Activated T-helper 1 cell treated with anti-CD3 and anti-CD28 coated beads, Interleukin-12 subunit alpha, Interleukin-12 subunit beta, Interleukin-2, Interleukin-4 antibody, amounts not matched to agents 30 ng/mL and 10 ng/mL and 1 ng/mL, durations not matched to agents 14 hours and 24 hours and 36 hours (primary cell): ENCODE results near the gene NRAS. TPM values are rescaled to one million over a fixed set of nuclear protein-coding genes. Genes with fewer than 3 reads are reported as not detected.
"Not testable (repeated sequence)": the region's sequence is repeated elsewhere in the genome, so short reads cannot be mapped to it uniquely, and the experiment has no call there.

Experiments used
- DNase-seq: peaks from one replicate; pipeline ENCODE4 v3.0.0; 2021; ENCODE audit warnings: low spot score
- H3K27ac Mint-ChIP-seq: one replicate; pipeline ENCODE4 v1.8.0; 2021; ENCODE audit warnings: mild to moderate bottlenecking, mixed read lengths
- H3K27me3 Mint-ChIP-seq: one replicate; pipeline ENCODE4 v1.8.0; 2022; ENCODE audit warnings: mild to moderate bottlenecking, moderate library complexity, mixed read lengths; ENCODE audit not compliant: insufficient read depth
- H3K36me3 Mint-ChIP-seq: one replicate; pipeline ENCODE4 v1.8.0; 2021; ENCODE audit warnings: low read depth, mixed read lengths
- H3K4me1 Mint-ChIP-seq: one replicate; pipeline ENCODE4 v1.8.0; 2021; ENCODE audit warnings: low read depth, mixed read lengths
- H3K4me3 Mint-ChIP-seq: one replicate; pipeline ENCODE4 v1.8.0; 2021; ENCODE audit warnings: mild to moderate bottlenecking, moderate library complexity, mixed read lengths
- H3K9me3 Mint-ChIP-seq: one replicate; pipeline ENCODE4 v1.8.0; 2021; ENCODE audit warnings: mixed read lengths
- intact Hi-C: fragments of 100-400 bp; cut with micrococcal nuclease; formaldehyde crosslinking; loops from one replicate; pipeline ENCODE4 v1.15.1; 2024
- total RNA-seq: library from RNA; stranded (reverse); gene quantifications from 2 replicates; pipeline ENCODE4 v1.2.3, GENCODE V29; 2022

Gene NRAS
- 57.5 and 62.1 TPM in 2 replicates for total RNA-seq

DNA sequence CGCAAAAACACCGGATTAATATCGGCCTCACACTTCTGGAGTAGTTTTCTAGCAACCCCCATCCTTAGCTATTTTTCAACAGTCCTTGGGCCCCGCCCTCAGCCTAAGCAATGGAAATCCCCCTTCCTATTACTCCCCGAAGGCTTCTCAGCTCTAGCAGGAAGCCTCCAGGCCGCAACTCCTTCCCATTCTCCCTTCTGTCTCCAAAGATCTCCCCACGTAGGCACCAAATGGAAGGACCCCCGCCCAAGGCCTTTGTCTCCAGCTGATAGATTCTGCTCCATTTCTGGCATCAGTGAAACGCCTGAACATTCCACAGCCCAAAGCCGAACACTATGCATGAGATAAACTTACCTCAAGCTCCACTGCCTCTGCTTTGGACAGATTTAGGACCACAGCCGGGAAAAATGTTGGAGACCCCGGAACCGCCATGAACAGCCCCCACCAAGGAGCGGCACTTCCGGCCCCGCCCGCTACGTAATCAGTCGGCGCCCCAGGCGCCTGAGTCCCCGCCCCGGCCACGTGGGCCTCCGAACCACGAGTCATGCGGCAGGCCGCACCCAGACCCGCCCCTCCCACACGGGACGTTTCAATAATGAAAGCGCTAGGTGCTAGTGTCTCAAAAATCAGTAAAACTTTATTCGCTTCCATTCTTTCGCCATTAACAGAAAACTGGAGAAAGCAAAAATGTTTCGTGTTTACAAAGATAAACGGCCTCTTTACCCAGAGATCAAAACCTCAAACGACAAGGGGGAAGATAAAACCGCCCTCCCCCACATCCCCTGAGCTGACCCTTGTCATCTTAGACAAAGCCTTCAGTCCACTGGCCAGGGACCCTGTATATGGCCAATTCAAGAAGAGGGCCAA is at the start of gene NRAS:
Gene NRAS (minus strand): TSS at position 468 of the 867 bp plus-strand sequence. CDS start 611 bp downstream, outside the sequence.
- Mint-ChIP-seq H3K27me3 (no peaks in the 10 kb centered on the region), H3K9me3 (no peaks in the 10 kb centered on the region), H3K4me1 (peaks cover 39% of the 10 kb centered on the region), H3K4me3 (peak within 1 kb of the TSS; percentile 99), H3K36me3 (peaks cover 59% of the 10 kb centered on the region), H3K27ac (peak within 1 kb of the TSS; percentile 99)
- intact Hi-C loops = loop anchor here (1.0 to 10.0 kb wide), 10 partner anchors 41 to 904 kb away; partner anchors contain the start of genes AP4B1, BCAS2, CSDE1 and DENND2C
- DNase-seq = peak; percentile 93

DNA sequence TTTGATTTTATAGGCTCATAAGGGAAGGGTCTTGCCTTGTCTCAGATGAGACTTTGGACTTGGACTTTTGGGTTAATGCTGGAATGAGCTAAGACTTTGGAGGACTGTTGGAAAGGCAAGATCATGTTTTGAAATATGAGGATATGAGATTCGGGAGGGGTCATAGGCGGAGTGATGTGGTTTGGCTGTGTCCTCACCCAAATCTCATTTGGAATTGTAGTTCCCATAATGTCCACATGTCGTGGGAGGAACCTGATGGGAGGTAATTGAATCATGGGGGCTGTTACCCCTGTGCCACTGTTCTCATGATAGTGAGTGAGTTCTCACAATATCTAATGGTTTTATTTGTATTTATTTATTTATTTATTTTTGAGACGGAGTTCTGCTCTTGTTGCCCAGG is 48.1 kb upstream of the NRAS start:
- H3K27me3 Mint-ChIP-seq = no peaks in the 10 kb centered on the region
- H3K27ac Mint-ChIP-seq = no peak overlapping the region
- no peaks in the 10 kb centered on the region for H3K4me1 Mint-ChIP-seq
- H3K9me3 Mint-ChIP-seq = peaks cover 6% of the 10 kb centered on the region
- intact Hi-C loops = no loop called here
- no peak overlapping the region for H3K4me3 Mint-ChIP-seq
- DNase-seq = no peak
- H3K36me3 Mint-ChIP-seq = peaks cover 4% of the 10 kb centered on the region

DNA sequence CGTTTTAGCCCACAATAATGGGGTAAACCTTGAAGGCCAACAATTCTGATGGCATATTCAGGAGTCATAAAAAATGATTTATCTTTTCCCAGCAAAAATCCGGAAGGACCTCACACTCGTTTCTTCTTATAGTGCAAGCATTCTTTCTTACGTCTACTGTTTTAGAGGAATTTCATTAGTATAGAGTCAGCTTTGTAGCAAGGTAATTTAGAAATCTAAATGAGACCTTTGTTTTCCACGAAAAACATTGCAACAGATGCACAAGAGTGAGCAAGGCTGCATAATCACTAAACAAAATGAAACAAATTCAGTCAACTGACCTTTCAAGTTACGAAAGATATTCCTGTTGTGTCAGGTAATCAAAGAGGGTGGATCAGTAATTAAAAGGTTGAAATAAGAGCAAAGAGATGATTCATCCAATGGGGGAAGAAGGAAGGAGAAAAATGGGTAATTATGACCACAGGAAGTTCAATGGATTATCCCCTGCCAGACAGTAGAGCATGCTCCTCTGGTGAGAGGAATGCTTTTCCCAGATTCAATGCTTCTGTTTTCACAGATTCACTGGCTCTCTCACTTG is 41.8 kb upstream of the NRAS start:
- H3K9me3 Mint-ChIP-seq = peaks cover 8% of the 10 kb centered on the region
- DNase-seq = no peak
- H3K4me1 Mint-ChIP-seq = peaks cover 42% of the 10 kb centered on the region
- peak overlapping the region; percentile 99 for H3K4me3 Mint-ChIP-seq
- H3K27me3 Mint-ChIP-seq = no peaks in the 10 kb centered on the region
- peak overlapping the region; percentile 100 for H3K27ac Mint-ChIP-seq
- intact Hi-C loops = loop anchor here (1.0 to 10.0 kb wide), 5 partner anchors 412 to 1802 kb away; partner anchors contain the start of genes DCLRE1B, LRIG2 and SLC16A1
- peaks cover 22% of the 10 kb centered on the region for H3K36me3 Mint-ChIP-seq

DNA sequence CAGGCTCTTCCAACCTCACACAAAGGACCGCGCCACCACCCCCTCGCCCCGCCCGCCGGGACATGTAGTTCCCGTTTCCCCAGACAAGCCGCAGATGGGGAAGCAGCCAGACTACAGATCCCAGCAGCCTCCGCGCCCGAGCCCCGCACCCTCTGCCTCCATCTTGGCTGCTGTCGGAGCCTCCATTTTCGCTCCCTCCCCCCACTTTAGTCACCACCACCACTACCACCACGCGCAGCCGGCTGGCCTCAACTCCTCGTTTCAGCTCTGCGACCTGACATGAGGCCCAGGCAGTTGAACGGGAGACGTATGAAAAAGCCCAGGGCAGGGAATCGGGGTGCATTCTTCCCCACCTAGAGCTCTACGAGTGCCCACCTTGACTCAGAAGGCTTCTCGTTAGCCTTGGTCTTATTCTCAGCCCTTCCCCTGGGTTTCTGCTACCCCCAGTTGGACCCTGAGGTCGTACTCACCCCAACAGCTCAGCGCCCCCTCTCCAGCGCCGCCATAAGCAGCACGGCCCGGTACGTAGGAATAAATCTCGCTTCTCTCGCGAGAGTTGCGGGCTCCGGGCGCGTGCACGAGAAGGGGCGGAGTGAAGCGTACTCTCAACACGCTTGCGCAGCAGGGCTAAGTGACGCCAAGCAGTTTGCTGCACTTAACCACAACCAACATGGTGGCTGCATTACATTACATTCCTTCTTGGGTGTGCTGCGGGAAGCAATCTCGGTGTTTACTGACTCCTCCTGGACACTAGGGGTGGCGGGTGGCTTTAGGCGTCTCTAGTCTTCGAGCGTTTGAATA is 41.1 kb upstream of the NRAS start, which contains the start of gene CSDE1:
Gene CSDE1 (minus strand): TSS at position 530 of the 801 bp plus-strand sequence. CDS start 18,094 bp downstream, outside the sequence.
- peaks cover 22% of the 10 kb centered on the region for H3K36me3 Mint-ChIP-seq
- peak within 1 kb of the TSS; percentile 99 for H3K4me3 Mint-ChIP-seq
- intact Hi-C loops = loop anchor here (1.0 to 10.0 kb wide), 14 partner anchors 23 to 1801 kb away; partner anchors contain the start of genes BCAS2, DCLRE1B, DENND2C and LRIG2
- peaks cover 42% of the 10 kb centered on the region for H3K4me1 Mint-ChIP-seq
- H3K9me3 Mint-ChIP-seq = peaks cover 3% of the 10 kb centered on the region
- peak; percentile 96 for DNase-seq
- no peaks in the 10 kb centered on the region for H3K27me3 Mint-ChIP-seq
- peak within 1 kb of the TSS; percentile 100 for H3K27ac Mint-ChIP-seq

DNA sequence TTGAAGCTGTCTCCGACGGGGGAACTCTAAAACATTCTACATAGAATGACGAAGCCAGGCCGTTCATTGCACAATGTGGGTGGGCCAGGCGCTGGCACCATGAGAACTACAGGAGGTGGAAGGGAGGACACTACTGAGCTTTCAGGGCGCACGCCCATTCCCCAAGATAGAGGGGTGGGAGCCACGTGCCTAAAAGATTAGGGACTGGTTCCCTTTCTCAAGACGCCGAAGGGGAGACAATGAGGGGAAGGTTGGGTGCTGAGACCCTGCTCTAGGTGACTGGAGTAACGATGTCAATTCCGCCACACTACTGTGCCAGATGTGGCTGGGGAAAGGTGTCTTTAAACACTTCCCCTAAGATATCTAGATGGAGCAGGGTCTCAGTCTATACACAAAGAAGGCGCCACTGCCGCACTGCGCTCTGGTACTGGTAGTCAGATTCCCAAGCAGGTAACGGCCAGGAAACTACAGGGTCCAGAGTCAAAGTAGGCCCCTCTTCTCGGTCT is 40.4 kb upstream of the NRAS start:
- Mint-ChIP-seq H3K27me3 (no peaks in the 10 kb centered on the region), H3K27ac (peak overlapping the region; percentile 100), H3K36me3 (peaks cover 24% of the 10 kb centered on the region), H3K4me1 (peaks cover 49% of the 10 kb centered on the region), H3K9me3 (peaks cover 3% of the 10 kb centered on the region), H3K4me3 (peak overlapping the region; percentile 99)
- intact Hi-C loops = loop anchor here (1.0 to 10.0 kb wide), 12 partner anchors 12 to 1682 kb away; partner anchors contain the start of genes BCAS2, DENND2C, LRIG2 and MAGI3
- DNase-seq = peak; percentile 5

DNA sequence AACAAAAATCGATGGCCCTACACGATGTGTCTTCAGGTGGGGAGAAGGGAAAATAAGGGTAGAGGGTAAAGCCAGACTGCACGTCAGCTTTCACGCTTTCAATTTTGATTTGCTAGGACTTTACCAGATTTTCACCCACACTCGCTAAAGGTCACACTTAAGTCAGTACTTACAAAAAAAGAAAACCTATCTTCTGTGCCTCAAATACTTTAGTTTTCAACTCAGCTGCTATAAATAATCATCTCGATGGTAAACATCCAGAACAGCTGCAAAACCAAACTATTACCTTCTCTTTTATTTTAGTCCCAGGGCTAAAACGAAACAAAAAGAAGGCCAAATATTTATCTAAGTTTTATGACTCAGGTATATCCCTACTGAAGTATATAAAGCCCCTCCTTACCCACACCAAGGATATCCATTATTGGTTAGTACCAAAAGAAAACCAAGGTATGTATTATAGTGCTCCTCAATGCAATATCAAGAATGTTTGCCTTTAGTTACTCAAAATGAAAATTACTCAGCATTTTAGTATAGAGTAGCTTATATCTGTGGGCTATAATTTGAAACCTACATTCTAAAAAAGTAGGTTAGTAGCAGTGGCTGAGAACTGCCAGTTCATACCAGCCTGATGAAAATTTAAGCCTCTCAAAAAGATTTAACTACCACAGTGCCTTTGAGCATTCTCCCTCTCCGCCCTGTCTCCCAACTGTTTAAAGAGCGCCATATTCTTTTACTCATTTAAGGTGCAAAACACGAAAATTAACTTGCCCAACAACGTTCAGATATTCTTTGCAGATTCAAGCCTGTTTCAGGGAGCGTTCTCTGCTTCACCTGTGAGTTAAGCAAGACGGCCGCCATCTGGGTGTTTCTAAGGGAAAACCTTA is 39.7 kb upstream of the NRAS start:
- peak overlapping the region; percentile 99 for H3K4me3 Mint-ChIP-seq
- intact Hi-C loops = loop anchor here (1.0 to 10.0 kb wide), 6 partner anchors 11 to 1681 kb away; partner anchors contain the start of genes LRIG2 and MAGI3
- H3K27me3 Mint-ChIP-seq = no peaks in the 10 kb centered on the region
- H3K4me1 Mint-ChIP-seq = peaks cover 56% of the 10 kb centered on the region
- DNase-seq = no peak
- peaks cover 3% of the 10 kb centered on the region for H3K9me3 Mint-ChIP-seq
- H3K27ac Mint-ChIP-seq = peak overlapping the region; percentile 100
- H3K36me3 Mint-ChIP-seq = peaks cover 28% of the 10 kb centered on the region

DNA sequence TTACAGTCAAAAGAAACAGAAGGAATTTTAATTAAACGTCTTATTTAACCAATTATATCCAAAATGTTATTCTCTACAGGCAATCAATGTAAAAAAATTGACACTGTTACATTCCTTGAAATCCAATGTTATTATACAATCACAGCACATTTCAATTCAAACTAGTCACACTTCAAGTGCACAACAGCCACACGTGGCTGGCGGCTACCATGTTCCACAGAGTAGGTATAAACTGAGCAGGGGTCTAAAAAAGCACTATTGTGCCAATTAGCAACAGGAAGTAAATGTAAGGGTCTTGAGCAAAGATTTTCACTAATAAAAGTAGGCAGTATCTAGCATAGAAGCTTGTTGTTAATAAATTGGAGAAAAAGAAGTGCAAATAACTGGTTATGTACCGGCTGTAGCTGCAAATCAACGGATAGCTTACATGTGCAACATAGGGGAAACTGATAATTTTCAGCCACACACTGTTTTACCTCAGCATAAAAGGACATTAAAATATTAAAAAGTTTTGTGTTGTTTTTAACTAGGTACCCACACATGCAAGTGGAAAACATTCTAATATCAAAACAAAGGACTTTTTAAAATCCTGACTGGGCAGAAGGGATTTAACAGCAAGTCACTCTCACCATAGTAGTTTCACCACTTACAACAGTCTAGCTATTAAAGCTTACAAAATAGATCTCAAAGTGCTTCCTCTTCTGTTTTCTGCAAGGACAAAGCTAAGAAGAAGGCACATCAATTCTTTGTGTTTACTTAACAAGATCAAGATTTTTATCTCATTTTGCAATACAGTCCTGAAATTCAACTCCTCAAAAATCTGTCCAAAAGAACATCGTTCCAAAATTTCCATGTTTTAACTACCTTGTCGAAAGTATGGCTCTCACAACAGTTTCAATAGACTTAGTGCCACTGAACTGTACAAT is 38.7 kb upstream of the NRAS start:
- H3K36me3 Mint-ChIP-seq = peaks cover 30% of the 10 kb centered on the region
- no peak for DNase-seq
- no peaks in the 10 kb centered on the region for H3K27me3 Mint-ChIP-seq
- peaks cover 3% of the 10 kb centered on the region for H3K9me3 Mint-ChIP-seq
- H3K4me1 Mint-ChIP-seq = peaks cover 66% of the 10 kb centered on the region
- intact Hi-C loops = loop anchor here (5.0 to 10.0 kb wide), 2 partner anchors 892 to 1680 kb away; partner anchors contain the start of gene LRIG2
- peak overlapping the region; percentile 99 for H3K4me3 Mint-ChIP-seq
- H3K27ac Mint-ChIP-seq = peak overlapping the region; percentile 100

DNA sequence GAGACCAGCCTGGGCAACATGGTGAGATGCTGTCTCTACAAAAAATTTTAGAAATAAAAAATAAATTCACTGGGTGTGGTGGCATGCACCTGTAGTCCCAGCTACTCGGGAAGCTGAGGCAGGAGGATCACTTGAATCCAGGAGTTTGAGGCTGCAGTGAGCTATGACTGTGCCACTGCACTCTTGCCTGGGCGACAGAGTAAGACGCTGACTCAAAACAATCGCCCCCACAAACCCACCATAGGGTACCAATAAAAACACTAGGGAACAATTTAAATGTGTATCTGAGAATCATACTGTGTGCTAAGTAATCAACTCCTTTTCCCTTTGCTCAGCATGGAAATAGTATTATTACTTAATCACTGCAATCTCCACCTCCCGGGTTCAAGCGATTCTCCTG is 37.1 kb upstream of the NRAS start:
- intact Hi-C loops = loop anchor here (10.0 kb wide), 1 partner anchor 1679 kb away; the partner anchor contains the start of gene LRIG2
- H3K27ac Mint-ChIP-seq, DNase-seq, H3K27me3 Mint-ChIP-seq, H3K9me3 Mint-ChIP-seq: not testable (repeated sequence)
- H3K4me3 Mint-ChIP-seq = peak overlapping the region; percentile 99
- peaks cover 74% of the 10 kb centered on the region for H3K4me1 Mint-ChIP-seq
- peaks cover 37% of the 10 kb centered on the region for H3K36me3 Mint-ChIP-seq

DNA sequence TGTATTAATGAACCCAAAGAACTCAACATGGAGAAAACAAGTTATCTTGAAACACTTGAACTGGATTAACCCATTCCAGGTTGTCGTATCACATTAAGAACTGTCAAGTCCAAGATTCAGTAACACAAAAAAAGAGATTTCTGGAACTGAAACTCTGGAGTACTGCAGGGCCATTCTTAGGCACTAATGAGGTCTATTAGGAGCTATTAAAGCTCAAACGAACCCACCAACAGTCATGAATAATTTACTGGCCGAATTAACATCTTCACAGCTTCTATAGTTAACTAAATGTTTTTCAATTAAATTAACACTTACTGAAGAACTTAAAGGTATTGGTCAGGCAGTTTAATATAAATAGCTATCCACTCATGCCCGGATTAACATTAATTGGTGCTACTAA is 36.6 kb upstream of the NRAS start:
- DNase-seq = no peak
- Mint-ChIP-seq H3K27ac (no peak overlapping the region), H3K36me3 (peaks cover 41% of the 10 kb centered on the region), H3K27me3 (no peaks in the 10 kb centered on the region), H3K4me1 (peaks cover 75% of the 10 kb centered on the region), H3K4me3 (no peak overlapping the region), H3K9me3 (no peaks in the 10 kb centered on the region)
- intact Hi-C loops = loop anchor here (10.0 kb wide), 1 partner anchor 1678 kb away; the partner anchor contains the start of gene LRIG2

DNA sequence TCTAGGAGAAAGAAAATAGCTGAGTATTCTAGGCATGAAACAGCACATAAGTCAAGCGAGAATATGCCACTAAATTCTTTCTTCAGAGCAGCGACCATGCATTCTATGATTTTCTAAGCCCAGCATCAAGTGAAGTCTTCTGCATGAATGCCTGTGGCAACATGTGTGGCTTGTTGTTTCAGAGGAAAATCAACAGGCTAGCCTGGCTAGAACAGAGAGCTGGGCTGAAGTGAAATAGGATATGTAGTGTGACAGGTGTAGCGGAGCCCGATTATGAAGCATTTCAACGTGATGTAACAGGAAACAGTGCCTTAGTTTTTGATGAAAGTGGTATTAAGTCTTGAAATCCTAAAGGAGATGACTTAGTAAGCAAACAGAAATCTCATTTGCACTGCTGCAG is 34.2 kb upstream of the NRAS start:
- no peak for DNase-seq
- intact Hi-C loops = loop anchor here (10.0 kb wide), 1 partner anchor 1676 kb away; the partner anchor contains the start of gene LRIG2
- no peaks in the 10 kb centered on the region for H3K9me3 Mint-ChIP-seq
- no peak overlapping the region for H3K27ac Mint-ChIP-seq
- no peak overlapping the region for H3K4me3 Mint-ChIP-seq
- H3K4me1 Mint-ChIP-seq = peaks cover 77% of the 10 kb centered on the region
- peaks cover 34% of the 10 kb centered on the region for H3K36me3 Mint-ChIP-seq
- H3K27me3 Mint-ChIP-seq = no peaks in the 10 kb centered on the region
